ENCODE measurements around the gene KIAA1958.

Gene KIAA1958

GRCh38 chr9:112530751-112531205, 44.2 kb downstream of the KIAA1958 start:
- no peak for DNase-seq (ENCODE audit: low spot score)

- no peak for DNase-seq (ENCODE audit: low spot score)
These were observed 45.1 kb downstream of the KIAA1958 start for GRCh38 chr9:112531666-112532282.

- no peak for DNase-seq (ENCODE audit: low spot score)
These were observed 45.8 kb downstream of the KIAA1958 start for GRCh38 chr9:112532427-112532826.

- DNase-seq (ENCODE audit: low spot score), result no peak
These were observed 47.0 kb downstream of the KIAA1958 start for GRCh38 chr9:112533660-112534059.

- DNase-seq (ENCODE audit: low spot score), result no peak
These were observed 48.7 kb downstream of the KIAA1958 start for GRCh38 chr9:112535301-112535700.

- DNase-seq (ENCODE audit: low spot score), result no peak
These were observed 49.2 kb downstream of the KIAA1958 start for GRCh38 chr9:112535811-112536210.

- DNase-seq (ENCODE audit: low spot score), result no peak
These were observed 50.9 kb downstream of the KIAA1958 start for GRCh38 chr9:112537561-112537960.

- DNase-seq (ENCODE audit: low spot score), result no peak
These were observed 54.2 kb downstream of the KIAA1958 start for GRCh38 chr9:112540800-112541199.

- DNase-seq (ENCODE audit: low spot score), result no peak
These were observed 55.1 kb downstream of the KIAA1958 start for GRCh38 chr9:112541685-112542084.

GRCh38 chr9:112542593-112543292, 56.1 kb downstream of the KIAA1958 start:
- DNase-seq (ENCODE audit: low spot score), result no peak

GRCh38 chr9:112544477-112544876, 57.9 kb downstream of the KIAA1958 start:
- no peak for DNase-seq (ENCODE audit: low spot score)

- no peak for DNase-seq (ENCODE audit: low spot score)
These were observed 58.6 kb downstream of the KIAA1958 start for GRCh38 chr9:112545237-112545636.

GRCh38 chr9:112546149-112547012, 59.8 kb downstream of the KIAA1958 start:
- DNase-seq (ENCODE audit: low spot score), result no peak

GRCh38 chr9:112548051-112548440, 61.4 kb downstream of the KIAA1958 start:
- no peak for DNase-seq (ENCODE audit: low spot score)

GRCh38 chr9:112548836-112549595, 62.4 kb downstream of the KIAA1958 start:
- DNase-seq (ENCODE audit: low spot score), result no peak

GRCh38 chr9:112550531-112550930, 63.9 kb downstream of the KIAA1958 start:
- no peak for DNase-seq (ENCODE audit: low spot score)

- DNase-seq (ENCODE audit: low spot score), result no peak
These were observed 65.0 kb downstream of the KIAA1958 start for GRCh38 chr9:112551641-112552040.

GRCh38 chr9:112552229-112553056, 65.8 kb downstream of the KIAA1958 start:
- DNase-seq (ENCODE audit: low spot score), result peak; percentile 39

- no peak for DNase-seq (ENCODE audit: low spot score)
These were observed 66.7 kb downstream of the KIAA1958 start for GRCh38 chr9:112553256-112553826.

GRCh38 chr9:112554516-112554915, 67.9 kb downstream of the KIAA1958 start:
- DNase-seq (ENCODE audit: low spot score), result no peak

All from D341Med (cell line).